Thyroid gland (tissue), 4 donors: ENCODE measurements around the gene SZT2. TPM values are rescaled to one million over a fixed set of nuclear protein-coding genes. Genes with fewer than 3 reads are reported as not detected.

Experiments used
- DNase-seq, 2 donors: peaks; one replicate each; pipeline ENCODE4 v3.0.0-alpha.2; 2019
- H3K27ac ChIP-seq, 3 donors: fragments of 200-600 bp; sonication (generic); 1 replicate in 2 of 3; 2 replicates in 1 of 3; pipeline ENCODE4 v1.5.1; 2016 to 2019; ENCODE audit warnings: mild to moderate bottlenecking in 1 of 3, moderate library complexity in 1 of 3
- H3K27me3 ChIP-seq: fragments of 200-600 bp; sonication (generic); one replicate; pipeline ENCODE4 v1.5.1; 2019
- H3K36me3 ChIP-seq, 2 donors: fragments of 200-600 bp; sonication (generic); one replicate each; pipeline ENCODE4 v1.5.1; 2016 to 2019
- H3K4me1 ChIP-seq, 2 donors: fragments of 200-600 bp; sonication (generic); one replicate each; pipeline ENCODE4 v1.5.1; 2017 to 2019
- H3K4me3 ChIP-seq, 3 donors: fragments of 200-600 bp; sonication (generic); replicated peaks in 1 of 3; 1 replicate in 2 of 3; 2 replicates in 1 of 3; pipeline ENCODE4 v1.5.1; 2016; ENCODE audit warnings: mild to moderate bottlenecking in 1 of 3
- H3K9me3 ChIP-seq: fragments of 200-600 bp; sonication (generic); one replicate; pipeline ENCODE4 v1.5.1; 2017
- CTCF ChIP-seq, 6 experiments: fragments of 200-600 bp in 3 of 6; fragments of 450-650 bp in 3 of 6; sonication (generic) in 3 of 6; IDR thresholded peaks; one replicate each; pipeline ENCODE4 v1.5.1; 2016 to 2019; ENCODE audit warnings: antibody characterized with exemption in 6 of 6, mild to moderate bottlenecking in 2 of 6, inconsistent platforms in 1 of 6, moderate library complexity in 1 of 6
- POLR2A ChIP-seq, 2 donors: fragments of 450-650 bp; IDR thresholded peaks; one replicate each; pipeline ENCODE4 v1.6.1; 2017; ENCODE audit warnings: antibody characterized with exemption in 2 of 2, mild to moderate bottlenecking in 2 of 2, moderate library complexity in 1 of 2
- WGBS, 2 donors: methylation state at CpG; one replicate each; pipeline ENCODE4 v1.1.5; 2017; 5-methylcytosine and 5-hydroxymethylcytosine counted together
- intact Hi-C: fragments of 100-400 bp; cut with DNase I; formaldehyde crosslinking; loops from one replicate; pipeline ENCODE4 v1.15.1; 2023
- total RNA-seq, 4 donors: library from RNA; depleted of rRNA; stranded (reverse); fragments of >200 nt; gene quantifications; one replicate each; pipeline ENCODE4 v1.2.3, GENCODE V29; 2016

SZT2 gene
- total RNA-seq, 4 donors from 2014 or later: 36.1 to 107 (median 58.2) TPM

GRCh38 chr1:43481491-43481890 is 91.8 kb downstream of the SZT2 start:
- no peak for TF ChIP-seq POLR2A (IDR thresholded peaks at IDR 0.05)
- no peak for TF ChIP-seq CTCF (IDR thresholded peaks at IDR 0.05)
- no peak overlapping the region for H3K4me3 ChIP-seq
- intact Hi-C loops: no loop called here
- WGBS, 2 donors: 87 to 95% methylated on average over 2 of the region's 2 CpGs
- no peaks in the 10 kb centered on the region for H3K4me1 ChIP-seq
- H3K27ac ChIP-seq: no peak overlapping the region
- no peak for DNase-seq
- H3K36me3 ChIP-seq: no peaks in the 10 kb centered on the region
- H3K9me3 ChIP-seq: no peaks in the 10 kb centered on the region
- no peaks in the 10 kb centered on the region for H3K27me3 ChIP-seq

GRCh38 chr1:43482215-43482614 is 92.5 kb downstream of the SZT2 start:
- H3K4me3 ChIP-seq: no peak overlapping the region
- no peaks in the 10 kb centered on the region for H3K4me1 ChIP-seq
- WGBS, 2 donors: 90 to 91% methylated on average over 1 of the region's 1 CpG
- no peaks in the 10 kb centered on the region for H3K27me3 ChIP-seq
- no peaks in the 10 kb centered on the region for H3K9me3 ChIP-seq
- intact Hi-C loops: no loop called here
- no peak overlapping the region for H3K27ac ChIP-seq
- H3K36me3 ChIP-seq: no peaks in the 10 kb centered on the region
- DNase-seq: no peak
- TF ChIP-seq CTCF (IDR thresholded peaks at IDR 0.05): no peak
- TF ChIP-seq POLR2A (IDR thresholded peaks at IDR 0.05): no peak

- TF ChIP-seq POLR2A (IDR thresholded peaks at IDR 0.05) (no peak), CTCF (IDR thresholded peaks at IDR 0.05) (no peak)
- Histone ChIP-seq H3K36me3 (no peaks in the 10 kb centered on the region), H3K4me3 (no peak overlapping the region), H3K27me3 (no peaks in the 10 kb centered on the region), H3K4me1 (no peaks in the 10 kb centered on the region), H3K9me3 (no peaks in the 10 kb centered on the region), H3K27ac (no peak overlapping the region)
- WGBS, 2 donors: 94 to 98% methylated on average over 2 of the region's 2 CpGs
- intact Hi-C loops: no loop called here
- no peak for DNase-seq
Measured at GRCh38 chr1:43484367-43484766, 94.7 kb downstream of the SZT2 start.

GRCh38 chr1:43488165-43488564 is 98.5 kb downstream of the SZT2 start:
- no peaks in the 10 kb centered on the region for H3K27me3 ChIP-seq
- no peak for DNase-seq
- WGBS, 2 donors: 76 to 84% methylated on average over 1 of the region's 1 CpG
- H3K4me3 ChIP-seq: no peak overlapping the region
- intact Hi-C loops: no loop called here
- H3K4me1 ChIP-seq: no peaks in the 10 kb centered on the region
- H3K36me3 ChIP-seq: no peaks in the 10 kb centered on the region
- no peaks in the 10 kb centered on the region for H3K9me3 ChIP-seq
- H3K27ac ChIP-seq: no peak overlapping the region
- TF ChIP-seq CTCF (IDR thresholded peaks at IDR 0.05): no peak
- no peak for TF ChIP-seq POLR2A (IDR thresholded peaks at IDR 0.05)

GRCh38 chr1:43491061-43491460 is 101.4 kb downstream of the SZT2 start:
- intact Hi-C loops: no loop called here
- H3K4me3 ChIP-seq: no peak overlapping the region
- H3K27ac ChIP-seq: no peak overlapping the region
- no peak for TF ChIP-seq POLR2A (IDR thresholded peaks at IDR 0.05)
- no peak for TF ChIP-seq CTCF (IDR thresholded peaks at IDR 0.05)
- H3K9me3 ChIP-seq: no peaks in the 10 kb centered on the region
- no peaks in the 10 kb centered on the region for H3K27me3 ChIP-seq
- WGBS, 2 donors: 100% methylated on average over 1 of the region's 1 CpG
- H3K4me1 ChIP-seq: no peaks in the 10 kb centered on the region
- DNase-seq: no peak
- no peaks in the 10 kb centered on the region for H3K36me3 ChIP-seq
